MCF 10A (cell line): ENCODE data around the gene DYNLT4. TPM values are rescaled to one million over a fixed set of nuclear protein-coding genes. Genes with fewer than 3 reads are reported as not detected.

ENCODE experiments used
- BruUV-seq: library from RNA; stranded (reverse); fragments of 400-500 nt; replicated peaks from 2 replicates; lab custom pipeline; 2021; lab: Mats Ljungman, UMichigan
- CTCF ChIA-PET: fragments of 300-600 bp; sonication (Branson Sonifier 250); formaldehyde crosslinking; extraction: SDS; loops from one replicate; lab custom pipeline; 2021; ENCODE audit warnings: antibody characterized with exemption, inconsistent platforms; lab: Yijun Ruan, JAX
- POLR2A ChIA-PET: fragments of 300-600, 350-650 bp; sonication (Branson Sonifier 250); formaldehyde crosslinking; extraction: SDS; loops from one replicate; lab custom pipeline; 2020; ENCODE audit warnings: antibody characterized with exemption, inconsistent platforms; lab: Yijun Ruan, JAX
- DNase-seq: peaks from one replicate; pipeline ENCODE4 v3.0.0-alpha.2; 2018; ENCODE audit not compliant: unreplicated experiment
- H3K27ac Mint-ChIP-seq: one replicate; pipeline ENCODE4 v1.8.0; 2022; ENCODE audit warnings: mild to moderate bottlenecking, low read depth, mixed read lengths; ENCODE audit not compliant: unreplicated experiment
- H3K27me3 Mint-ChIP-seq: one replicate; pipeline ENCODE4 v1.8.0; 2022; ENCODE audit warnings: mixed read lengths; ENCODE audit not compliant: insufficient read depth, unreplicated experiment
- H3K36me3 Mint-ChIP-seq: one replicate; pipeline ENCODE4 v1.8.0; 2022; ENCODE audit warnings: mild to moderate bottlenecking, moderate library complexity, mixed read lengths; ENCODE audit not compliant: insufficient read depth, unreplicated experiment
- H3K4me1 Mint-ChIP-seq: one replicate; pipeline ENCODE4 v1.8.0; 2022; ENCODE audit warnings: mixed read lengths; ENCODE audit not compliant: insufficient read depth, unreplicated experiment
- H3K4me3 Mint-ChIP-seq: one replicate; pipeline ENCODE4 v1.8.0; 2022; ENCODE audit warnings: mild to moderate bottlenecking, moderate library complexity, mixed read lengths; ENCODE audit not compliant: unreplicated experiment
- H3K9me3 Mint-ChIP-seq: one replicate; pipeline ENCODE4 v1.8.0; 2022; ENCODE audit warnings: mixed read lengths; ENCODE audit not compliant: unreplicated experiment
- intact Hi-C: fragments of 100-400 bp; cut with micrococcal nuclease; formaldehyde crosslinking; loops from 2 replicates; pipeline ENCODE4 v1.14.1; 2022
- total RNA-seq: library from RNA; stranded (reverse); gene quantifications from 2 replicates; pipeline ENCODE4 v1.2.3, GENCODE V29; 2022
- TF ChIP-seq, protein P1 (sequence below): fragments of 200-600 bp; IDR thresholded peaks from one replicate; pipeline ENCODE4 v1.8.0; 2022; ENCODE audit warnings: antibody characterized with exemption, mild to moderate bottlenecking; ENCODE audit not compliant: unreplicated experiment

Gene DYNLT4
- total RNA-seq, 1 experiment from 2014 or later: not detected

DNA sequence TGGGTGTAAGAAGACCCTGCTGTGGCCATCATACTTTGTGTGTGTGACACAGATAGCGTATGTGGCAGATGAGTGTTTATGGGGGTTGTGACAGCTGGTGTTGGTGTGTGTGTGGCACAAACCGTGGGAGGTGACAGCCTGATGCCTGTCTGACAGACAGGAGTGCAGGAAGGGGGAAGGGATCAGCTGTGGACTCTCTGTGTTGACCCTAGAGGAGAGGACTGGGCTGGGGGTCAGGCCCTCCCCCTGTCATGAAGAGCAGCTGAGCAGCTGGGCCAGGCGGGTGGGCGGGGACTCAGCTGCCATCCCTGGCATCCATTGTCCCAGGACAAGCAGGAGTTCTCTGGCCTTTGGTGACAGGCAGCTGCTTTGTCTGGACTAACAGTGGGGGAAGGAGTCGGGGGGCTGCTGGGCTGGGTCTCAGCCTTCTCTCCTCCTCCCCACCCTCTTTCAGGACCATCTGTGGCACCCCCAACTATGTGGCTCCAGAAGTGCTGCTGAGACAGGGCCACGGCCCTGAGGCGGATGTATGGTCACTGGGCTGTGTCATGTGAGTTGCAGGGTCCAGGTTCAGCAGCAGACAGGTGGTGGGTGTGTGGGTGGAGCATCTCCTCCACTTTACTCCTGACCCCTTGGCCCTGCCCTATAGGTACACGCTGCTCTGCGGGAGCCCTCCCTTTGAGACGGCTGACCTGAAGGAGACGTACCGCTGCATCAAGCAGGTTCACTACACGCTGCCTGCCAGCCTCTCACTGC, 4.7 kb downstream of the DYNLT4 start:
- CTCF ChIA-PET: no interaction called here

GRCh38 chr1:44801491-44802305, 5.5 kb downstream of the DYNLT4 start:
- peak overlapping the region; percentile 93 for H3K27ac Mint-ChIP-seq
- POLR2A ChIA-PET: interaction anchor here (1.8 to 4.5 kb wide), 8 partner anchors 7 to 210 kb away, joined by 7 to 51 read pairs (median 18); partner anchors contain the start of genes HECTD3, RNU5D-1, RPS8 and UROD
- H3K9me3 Mint-ChIP-seq: no peaks in the 10 kb centered on the region
- intact Hi-C loops: no loop called here
- H3K4me1 Mint-ChIP-seq: peaks cover 29% of the 10 kb centered on the region
- CTCF ChIA-PET: interaction anchor here (0.6 kb wide), 1 partner anchor 121 kb away, joined by 4 read pairs; no protein-coding TSS in a partner anchor
- no peaks in the 10 kb centered on the region for H3K27me3 Mint-ChIP-seq
- peaks cover 49% of the 10 kb centered on the region for H3K36me3 Mint-ChIP-seq
- no TSS peak for BruUV-seq
- DNase-seq: peak; percentile 76
- peak overlapping the region; percentile 86 for H3K4me3 Mint-ChIP-seq
- TF ChIP-seq, protein P1, sequence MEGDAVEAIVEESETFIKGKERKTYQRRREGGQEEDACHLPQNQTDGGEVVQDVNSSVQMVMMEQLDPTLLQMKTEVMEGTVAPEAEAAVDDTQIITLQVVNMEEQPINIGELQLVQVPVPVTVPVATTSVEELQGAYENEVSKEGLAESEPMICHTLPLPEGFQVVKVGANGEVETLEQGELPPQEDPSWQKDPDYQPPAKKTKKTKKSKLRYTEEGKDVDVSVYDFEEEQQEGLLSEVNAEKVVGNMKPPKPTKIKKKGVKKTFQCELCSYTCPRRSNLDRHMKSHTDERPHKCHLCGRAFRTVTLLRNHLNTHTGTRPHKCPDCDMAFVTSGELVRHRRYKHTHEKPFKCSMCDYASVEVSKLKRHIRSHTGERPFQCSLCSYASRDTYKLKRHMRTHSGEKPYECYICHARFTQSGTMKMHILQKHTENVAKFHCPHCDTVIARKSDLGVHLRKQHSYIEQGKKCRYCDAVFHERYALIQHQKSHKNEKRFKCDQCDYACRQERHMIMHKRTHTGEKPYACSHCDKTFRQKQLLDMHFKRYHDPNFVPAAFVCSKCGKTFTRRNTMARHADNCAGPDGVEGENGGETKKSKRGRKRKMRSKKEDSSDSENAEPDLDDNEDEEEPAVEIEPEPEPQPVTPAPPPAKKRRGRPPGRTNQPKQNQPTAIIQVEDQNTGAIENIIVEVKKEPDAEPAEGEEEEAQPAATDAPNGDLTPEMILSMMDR: no peak

More for the DNA sequence above, 4.7 kb downstream of the DYNLT4 start:
- no peaks in the 10 kb centered on the region for H3K9me3 Mint-ChIP-seq
- H3K4me3 Mint-ChIP-seq: peak overlapping the region; percentile 86
- DNase-seq: no peak
- POLR2A ChIA-PET: interaction anchor here (0.9 to 4.5 kb wide), 2 partner anchors 11 to 209 kb away, joined by 3 to 46 read pairs; partner anchors contain the start of genes HECTD3 and UROD
- intact Hi-C loops: no loop called here
- no peaks in the 10 kb centered on the region for H3K27me3 Mint-ChIP-seq
- peak overlapping the region; percentile 93 for H3K27ac Mint-ChIP-seq
- BruUV-seq: no TSS peak
- peaks cover 37% of the 10 kb centered on the region for H3K4me1 Mint-ChIP-seq
- H3K36me3 Mint-ChIP-seq: peaks cover 57% of the 10 kb centered on the region
- TF ChIP-seq, protein P1: no peak

DNA sequence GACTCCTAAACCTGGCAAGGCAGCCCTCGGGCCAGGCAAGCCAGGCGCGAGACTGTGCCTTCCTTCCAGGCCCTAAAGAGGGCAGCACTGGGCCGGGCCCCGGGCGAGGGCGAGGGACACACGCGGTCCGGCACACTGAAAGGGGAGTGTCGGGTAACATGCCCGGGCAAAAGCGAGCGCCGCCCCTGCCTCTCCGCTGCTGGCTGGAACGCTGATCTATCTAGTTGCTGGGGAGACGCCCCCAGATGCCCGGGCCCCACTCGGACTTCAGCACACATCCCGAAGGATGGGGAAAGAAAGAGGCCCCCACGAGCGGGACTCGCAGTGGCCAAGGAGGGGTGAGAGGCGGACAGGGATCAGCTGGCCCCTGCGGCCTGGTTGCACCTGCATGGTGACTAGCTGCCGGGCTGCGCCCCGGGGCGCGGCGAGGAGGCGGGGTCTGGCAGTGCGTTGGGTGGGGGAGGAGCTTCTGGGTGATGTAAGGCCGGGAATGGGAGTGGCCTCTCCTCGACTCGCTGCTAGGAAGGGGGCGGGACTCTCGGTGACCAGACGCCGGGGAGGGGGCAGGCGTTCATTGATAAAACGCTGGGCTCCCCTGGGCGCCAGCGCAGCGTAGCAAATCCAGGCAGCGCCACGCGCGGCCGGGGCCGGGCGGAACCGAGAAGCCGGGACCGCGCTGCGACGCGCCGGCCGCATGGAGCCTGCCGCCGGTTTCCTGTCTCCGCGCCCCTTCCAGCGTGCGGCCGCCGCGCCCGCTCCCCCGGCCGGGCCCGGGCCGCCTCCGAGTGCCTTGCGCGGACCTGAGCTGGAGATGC, 7.2 kb downstream of the DYNLT4 start, which contains the start of gene PLK3:
Gene PLK3, plus strand, starts transcription at position 608 of the 815 bp plus-strand sequence. Its CDS starts 87 bp downstream, at position 695.
- no peaks in the 10 kb centered on the region for H3K27me3 Mint-ChIP-seq
- H3K4me3 Mint-ChIP-seq: peak within 1 kb of the TSS; percentile 86
- BruUV-seq: no TSS peak
- TF ChIP-seq, protein P1: peak; percentile 85
- H3K36me3 Mint-ChIP-seq: peaks cover 36% of the 10 kb centered on the region
- H3K27ac Mint-ChIP-seq: peak within 1 kb of the TSS; percentile 100
- peaks cover 23% of the 10 kb centered on the region for H3K4me1 Mint-ChIP-seq
- CTCF ChIA-PET: interaction anchor here (0.6 to 1.2 kb wide), 9 partner anchors 19 to 620 kb away, joined by 3 to 9 read pairs (median 3); partner anchors contain the start of gene HECTD3
- no peaks in the 10 kb centered on the region for H3K9me3 Mint-ChIP-seq
- peak; percentile 97 for DNase-seq
- intact Hi-C loops: loop anchor here (2.0 kb wide), 1 partner anchor 19 kb away; no protein-coding TSS in a partner anchor
- POLR2A ChIA-PET: interaction anchor here (0.5 to 4.5 kb wide), 27 partner anchors 8 to 1289 kb away, joined by 3 to 51 read pairs (median 5); partner anchors contain the start of genes BTBD19, HECTD3, KIF2C and RNU5D-1
